Mesendoderm (in vitro differentiated cells): Measurements from ENCODE around the gene EME1.
A peak's percentile ranks its signal among the peaks of the same experiment; 100 is the strongest.
"Not testable (repeated sequence)": the region's sequence is repeated elsewhere in the genome, so short reads cannot be mapped to it uniquely, and the experiment has no call there.

Experiments
- DNase-seq: peaks from one replicate; pipeline ENCODE4 v3.0.0; 2013
- H2AK5ac ChIP-seq: 2 replicates; pipeline ENCODE4 v1.6.1; 2013; ENCODE audit warnings: low read length, inconsistent platforms
- H2BK120ac ChIP-seq: 2 replicates; pipeline ENCODE4 v1.6.1; 2013; ENCODE audit warnings: low read depth, mild to moderate bottlenecking, low read length, moderate library complexity, mixed read lengths
- H2BK15ac ChIP-seq: replicated peaks from 2 replicates; pipeline ENCODE4 v1.6.1; 2013; ENCODE audit warnings: low read depth, mild to moderate bottlenecking, moderate library complexity
- H2BK5ac ChIP-seq: 2 replicates; pipeline ENCODE4 v1.6.1; 2013; ENCODE audit warnings: low read length, inconsistent platforms
- H3K18ac ChIP-seq: 2 replicates; pipeline ENCODE4 v1.6.1; 2013; ENCODE audit warnings: mild to moderate bottlenecking, low read length, mixed read lengths
- H3K23ac ChIP-seq: one replicate; pipeline ENCODE4 v1.6.1; 2013; ENCODE audit warnings: low read length
- H3K27ac ChIP-seq: 2 replicates; pipeline ENCODE4 v1.5.1; 2013; ENCODE audit warnings: low read depth, mild to moderate bottlenecking, inconsistent platforms, low read length, moderate library complexity
- H3K27me3 ChIP-seq: 2 replicates; pipeline ENCODE4 v1.6.1; 2013; ENCODE audit warnings: low read length, control low read depth, mild to moderate bottlenecking, inconsistent platforms; ENCODE audit not compliant: insufficient read depth, poor library complexity
- H3K36me3 ChIP-seq: 2 replicates; pipeline ENCODE4 v1.6.1; 2013; ENCODE audit warnings: low read length, inconsistent platforms; ENCODE audit not compliant: control insufficient read depth, insufficient read depth
- H3K4ac ChIP-seq: one replicate; pipeline ENCODE4 v1.6.1; 2013; ENCODE audit warnings: low read depth, mild to moderate bottlenecking, low read length, moderate library complexity
- H3K4me1 ChIP-seq: 2 replicates; pipeline ENCODE4 v1.6.1; 2013; ENCODE audit warnings: low read depth, low read length, inconsistent platforms; ENCODE audit not compliant: control insufficient read depth
- H3K4me2 ChIP-seq: 2 replicates; pipeline ENCODE4 v1.6.1; 2013; ENCODE audit warnings: low read length
- H3K4me3 ChIP-seq: 2 replicates; pipeline ENCODE4 v1.5.1; 2013; ENCODE audit warnings: mild to moderate bottlenecking, low read length
- H3K56ac ChIP-seq: one replicate; pipeline ENCODE4 v1.6.1; 2013; ENCODE audit warnings: low read length
- H3K79me1 ChIP-seq: 2 replicates; pipeline ENCODE4 v1.6.1; 2013; ENCODE audit warnings: low read length, inconsistent platforms
- H3K79me2 ChIP-seq: 2 replicates; pipeline ENCODE4 v1.6.1; 2013; ENCODE audit warnings: mild to moderate bottlenecking, low read length; ENCODE audit not compliant: control insufficient read depth, insufficient read depth
- H3K9ac ChIP-seq: 2 replicates; pipeline ENCODE4 v1.6.1; 2013; ENCODE audit warnings: low read length, inconsistent platforms
- H4K5ac ChIP-seq: one replicate; pipeline ENCODE4 v1.6.1; 2013; ENCODE audit warnings: low read length
- H4K8ac ChIP-seq: one replicate; pipeline ENCODE4 v1.6.1; 2013; ENCODE audit warnings: low read depth, mild to moderate bottlenecking, control low read depth, low read length, moderate library complexity
- WGBS: extraction: QIAGEN DNeasy Blood & Tissue Kit; methylation state at CpG from one replicate; pipeline ENCODE4 v1.1.7; 2013; ENCODE audit warnings: low lambda C conversion rate, missing lambda C conversion rate; ENCODE audit not compliant: insufficient coverage; ENCODE audit errors: extremely low coverage; 5-methylcytosine and 5-hydroxymethylcytosine counted together

The EME1 gene

GRCh38 chr17:50396261-50397110, 23.5 kb downstream of the EME1 start:
- Histone ChIP-seq H4K5ac (no peak overlapping the region), H3K36me3 (peaks cover 23% of the 10 kb centered on the region), H3K4me2 (peak overlapping the region; percentile 82), H3K27ac (no peak overlapping the region), H2BK120ac (no peak overlapping the region), H3K18ac (no peak overlapping the region), H3K4me3 (peak overlapping the region; percentile 87), H4K8ac (no peak overlapping the region), H3K4ac (peak overlapping the region; percentile 66), H3K23ac (peak overlapping the region; percentile 72), H3K79me2 (peaks cover 25% of the 10 kb centered on the region), H3K56ac (peak overlapping the region; percentile 94), H3K79me1 (peaks cover 27% of the 10 kb centered on the region), H3K27me3 (no peaks in the 10 kb centered on the region), H3K4me1 (peaks cover 5% of the 10 kb centered on the region), H3K9ac (peak overlapping the region; percentile 93), H2BK5ac (no peak overlapping the region), H2AK5ac (no peak overlapping the region), H2BK15ac (no peak overlapping the region)
- no CpG with 5 or more reads among the region's 30 CpGs for WGBS
- DNase-seq = peak; percentile 38

- H3K27me3 ChIP-seq = no peaks in the 10 kb centered on the region
- peaks cover 19% of the 10 kb centered on the region for H3K36me3 ChIP-seq
- peak within 1 kb of the TSS; percentile 94 for H3K56ac ChIP-seq
- peak within 1 kb of the TSS; percentile 93 for H3K9ac ChIP-seq
- H2AK5ac ChIP-seq = no peak within 1 kb of the TSS
- H3K23ac ChIP-seq = peak within 1 kb of the TSS; percentile 72
- no peak within 1 kb of the TSS for H2BK15ac ChIP-seq
- peak within 1 kb of the TSS; percentile 66 for H3K4ac ChIP-seq
- no peak within 1 kb of the TSS for H4K8ac ChIP-seq
- peaks cover 26% of the 10 kb centered on the region for H3K79me1 ChIP-seq
- peak; percentile 82 for DNase-seq
- WGBS = no CpG with 5 or more reads among the region's 70 CpGs
- H3K4me1 ChIP-seq = peaks cover 5% of the 10 kb centered on the region
- H4K5ac ChIP-seq = peak within 1 kb of the TSS; percentile 84
- no peak within 1 kb of the TSS for H2BK120ac ChIP-seq
- H3K79me2 ChIP-seq = peaks cover 25% of the 10 kb centered on the region
- peak within 1 kb of the TSS; percentile 43 for H3K18ac ChIP-seq
- H3K27ac ChIP-seq = no peak within 1 kb of the TSS
- H3K4me3 ChIP-seq = peak within 1 kb of the TSS; percentile 87
- no peak within 1 kb of the TSS for H2BK5ac ChIP-seq
- H3K4me2 ChIP-seq = peak within 1 kb of the TSS; percentile 87
Observed at GRCh38 chr17:50397111-50397918, 24.3 kb downstream of the EME1 start, which contains the start of gene LRRC59. Gene LRRC59, minus strand, starts transcription at chr17:50397523. Its CDS starts 206 bp downstream, at chr17:50397317.

GRCh38 chr17:50397919-50398285, 24.9 kb downstream of the EME1 start:
- WGBS = no CpG with 5 or more reads among the region's 9 CpGs
- Histone ChIP-seq H3K9ac (peak overlapping the region; percentile 79), H3K4ac (no peak overlapping the region), H2BK120ac (no peak overlapping the region), H3K79me1 (peaks cover 26% of the 10 kb centered on the region), H3K4me1 (peaks cover 5% of the 10 kb centered on the region), H3K79me2 (peaks cover 25% of the 10 kb centered on the region), H4K5ac (peak overlapping the region; percentile 84), H3K27me3 (no peaks in the 10 kb centered on the region), H3K4me2 (peak overlapping the region; percentile 87), H3K4me3 (no peak overlapping the region), H2AK5ac (no peak overlapping the region), H2BK15ac (no peak overlapping the region), H4K8ac (no peak overlapping the region), H2BK5ac (no peak overlapping the region), H3K23ac (no peak overlapping the region), H3K27ac (no peak overlapping the region), H3K18ac (peak overlapping the region; percentile 15), H3K36me3 (peaks cover 14% of the 10 kb centered on the region), H3K56ac (peak overlapping the region; percentile 92)
- peak; percentile 37 for DNase-seq

DNA sequence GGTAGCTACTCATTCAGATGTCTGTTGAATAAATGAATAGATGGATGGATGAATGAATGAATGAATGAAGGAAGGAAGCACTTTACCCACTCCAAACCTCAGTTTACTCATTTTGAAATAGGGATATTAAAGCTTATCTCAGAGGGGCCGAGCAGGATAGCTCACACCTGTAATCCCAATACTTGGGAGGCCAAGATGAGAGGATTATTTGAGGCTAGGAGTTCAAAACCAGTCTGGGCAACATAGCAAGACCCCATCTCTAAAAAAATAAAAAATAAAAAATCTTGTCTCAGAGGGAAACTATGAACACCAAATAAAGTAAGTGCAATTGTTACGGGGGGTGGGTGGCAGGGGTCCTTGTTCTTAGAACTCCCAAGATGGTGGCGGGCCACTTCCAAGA, 25.6 kb downstream of the EME1 start:
- H3K23ac ChIP-seq, DNase-seq, H3K4me1 ChIP-seq, H3K9ac ChIP-seq, H2BK120ac ChIP-seq, H4K5ac ChIP-seq, H4K8ac ChIP-seq, H3K27ac ChIP-seq, H3K4me2 ChIP-seq, H3K27me3 ChIP-seq, H3K18ac ChIP-seq, H3K56ac ChIP-seq, H3K4ac ChIP-seq, H2BK5ac ChIP-seq, H3K4me3 ChIP-seq, H2AK5ac ChIP-seq, H3K36me3 ChIP-seq, H2BK15ac ChIP-seq: not testable (repeated sequence)
- WGBS = no CpG with 5 or more reads among the region's 3 CpGs
- Histone ChIP-seq H3K79me1 (peaks cover 24% of the 10 kb centered on the region), H3K79me2 (peaks cover 25% of the 10 kb centered on the region)

DNA sequence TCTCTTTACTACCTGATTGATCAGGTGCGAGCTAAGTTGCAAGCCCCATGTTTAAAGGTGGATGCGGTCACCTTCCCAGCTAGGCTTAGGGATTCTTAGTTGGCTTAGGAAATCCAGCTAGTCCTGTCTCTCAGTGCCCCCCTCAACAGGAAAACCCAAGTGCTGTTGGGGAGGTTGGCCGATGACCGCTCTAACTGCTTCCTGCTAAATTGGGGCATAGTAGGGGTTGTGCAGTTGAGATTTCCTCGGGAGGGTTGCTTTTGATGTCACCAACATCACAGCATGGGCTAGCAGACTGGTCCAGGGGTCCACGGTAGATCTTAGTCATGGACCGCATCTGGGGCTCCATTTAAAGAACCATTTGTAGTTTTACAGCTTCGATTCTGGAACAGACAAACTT, 26.6 kb downstream of the EME1 start:
- H3K9ac ChIP-seq, H2AK5ac ChIP-seq, H3K23ac ChIP-seq, H3K4me3 ChIP-seq, H3K27ac ChIP-seq, H2BK120ac ChIP-seq, H3K36me3 ChIP-seq, H3K27me3 ChIP-seq, H3K4me2 ChIP-seq, H3K56ac ChIP-seq, H3K18ac ChIP-seq, H3K4ac ChIP-seq, H2BK5ac ChIP-seq, DNase-seq, H2BK15ac ChIP-seq, H3K4me1 ChIP-seq, H4K5ac ChIP-seq, H4K8ac ChIP-seq: not testable (repeated sequence)
- peaks cover 23% of the 10 kb centered on the region for H3K79me2 ChIP-seq
- peaks cover 18% of the 10 kb centered on the region for H3K79me1 ChIP-seq
- no CpG with 5 or more reads among the region's 8 CpGs for WGBS
